Measurements from ENCODE around the gene CD244. TPM values are rescaled to one million over a fixed set of nuclear protein-coding genes. Genes with fewer than 3 reads are reported as not detected.

CD244 gene
- total and polyA plus RNA-seq, 7 donors: 0.16 to 1.8 (median 0.36) TPM; not detected in 2

- WGBS, 2 donors: 83 to 85% methylated on average over 7 of the region's 7 CpGs
- no peak overlapping the region for H3K27ac ChIP-seq
Observed at GRCh38 chr1:160813215-160813614, 49.5 kb downstream of the CD244 start.

GRCh38 chr1:160811147-160811546, 51.5 kb downstream of the CD244 start:
- Histone ChIP-seq H3K36me3 (no peaks in the 10 kb centered on the region), H3K27ac (no peak overlapping the region), H3K27me3 (no peaks in the 10 kb centered on the region), H3K9me3 (peaks cover 0 to 13% (median 7%) of the 10 kb centered on the region in 4 donors), H3K4me3 (no peak overlapping the region), H3K4me1 (no peaks in the 10 kb centered on the region)
- no peak for DNase-seq
- WGBS, 2 donors: 87 to 88% methylated on average over 2 of the region's 2 CpGs
- TF ChIP-seq EP300 (IDR thresholded peaks at IDR 0.05) (no peak), POLR2A (IDR thresholded peaks at IDR 0.05) (no peak), POLR2AphosphoS5 (IDR thresholded peaks at IDR 0.05) (no peak), CTCF (IDR thresholded peaks at IDR 0.05) (no peak)
- intact Hi-C loops (cut with DNase I): no loop called here

More at GRCh38 chr1:160813215-160813614, 49.5 kb downstream of the CD244 start:
- Histone ChIP-seq H3K9me3 (peaks cover 0 to 4% (median 0%) of the 10 kb centered on the region in 4 donors), H3K36me3 (no peaks in the 10 kb centered on the region), H3K27me3 (peaks cover 0 to 4% (median 0%) of the 10 kb centered on the region in 3 donors), H3K4me1 (no peaks in the 10 kb centered on the region), H3K4me3 (no peak overlapping the region)
- no peak for DNase-seq
- TF ChIP-seq POLR2AphosphoS5 (IDR thresholded peaks at IDR 0.05) (no peak), CTCF (IDR thresholded peaks at IDR 0.05) (no peak), EP300 (IDR thresholded peaks at IDR 0.05) (no peak), POLR2A (IDR thresholded peaks at IDR 0.05) (no peak)
- intact Hi-C loops (cut with DNase I): no loop called here

GRCh38 chr1:160810486-160810885, 52.2 kb downstream of the CD244 start:
- TF ChIP-seq POLR2A (IDR thresholded peaks at IDR 0.05) (no peak), EP300 (IDR thresholded peaks at IDR 0.05) (no peak), POLR2AphosphoS5 (IDR thresholded peaks at IDR 0.05) (no peak), CTCF (IDR thresholded peaks at IDR 0.05) (no peak)
- H3K36me3 ChIP-seq: no peaks in the 10 kb centered on the region
- H3K4me1 ChIP-seq: no peaks in the 10 kb centered on the region
- DNase-seq: no peak
- intact Hi-C loops (cut with DNase I): no loop called here
- H3K27me3 ChIP-seq: no peaks in the 10 kb centered on the region
- 75 to 92% methylated on average over 1 of the region's 1 CpG for WGBS, 2 donors
- H3K4me3 ChIP-seq: no peak overlapping the region
- no peak overlapping the region for H3K27ac ChIP-seq
- H3K9me3 ChIP-seq: peaks cover 0 to 15% (median 7%) of the 10 kb centered on the region in 4 donors

- Histone ChIP-seq H3K4me1 (no peaks in the 10 kb centered on the region), H3K27ac (no peak overlapping the region), H3K27me3 (no peaks in the 10 kb centered on the region), H3K9me3 (peaks cover 0 to 15% (median 7%) of the 10 kb centered on the region in 4 donors), H3K36me3 (no peaks in the 10 kb centered on the region), H3K4me3 (no peak overlapping the region)
- no peak for TF ChIP-seq POLR2AphosphoS5 (IDR thresholded peaks at IDR 0.05)
- no peak for TF ChIP-seq EP300 (IDR thresholded peaks at IDR 0.05)
- TF ChIP-seq CTCF (IDR thresholded peaks at IDR 0.05): no peak
- TF ChIP-seq POLR2A (IDR thresholded peaks at IDR 0.05): no peak
- DNase-seq: no peak
- intact Hi-C loops (cut with DNase I): no loop called here
- whole genome bisulfite sequencing, 2 donors: 93 to 98% methylated on average over 3 of the region's 3 CpGs
Observed at GRCh38 chr1:160808289-160808688, 54.4 kb downstream of the CD244 start.

- Histone ChIP-seq H3K36me3 (no peaks in the 10 kb centered on the region), H3K27me3 (no peaks in the 10 kb centered on the region), H3K9me3 (peaks cover 0 to 15% (median 7%) of the 10 kb centered on the region in 4 donors), H3K27ac (no peak overlapping the region), H3K4me3 (no peak overlapping the region), H3K4me1 (no peaks in the 10 kb centered on the region)
- DNase-seq: no peak
- intact Hi-C loops (cut with DNase I): no loop called here
- WGBS, 2 donors: 93 to 100% methylated on average over 2 of the region's 2 CpGs
- no peak for TF ChIP-seq POLR2AphosphoS5 (IDR thresholded peaks at IDR 0.05)
- no peak for TF ChIP-seq POLR2A (IDR thresholded peaks at IDR 0.05)
- no peak for TF ChIP-seq CTCF (IDR thresholded peaks at IDR 0.05)
- TF ChIP-seq EP300 (IDR thresholded peaks at IDR 0.05): no peak
Observed at GRCh38 chr1:160807738-160808137, 54.9 kb downstream of the CD244 start.
